ENCODE results near the gene PEX7. TPM values are rescaled to one million over a fixed set of nuclear protein-coding genes. Genes with fewer than 3 reads are reported as not detected.
"Not testable (repeated sequence)": the region's sequence is repeated elsewhere in the genome, so short reads cannot be mapped to it uniquely, and the experiment has no call there.

PEX7 gene
- total and polyA plus RNA-seq, 2 experiments from 2014 or later = 11.8 to 13.5 TPM

DNA sequence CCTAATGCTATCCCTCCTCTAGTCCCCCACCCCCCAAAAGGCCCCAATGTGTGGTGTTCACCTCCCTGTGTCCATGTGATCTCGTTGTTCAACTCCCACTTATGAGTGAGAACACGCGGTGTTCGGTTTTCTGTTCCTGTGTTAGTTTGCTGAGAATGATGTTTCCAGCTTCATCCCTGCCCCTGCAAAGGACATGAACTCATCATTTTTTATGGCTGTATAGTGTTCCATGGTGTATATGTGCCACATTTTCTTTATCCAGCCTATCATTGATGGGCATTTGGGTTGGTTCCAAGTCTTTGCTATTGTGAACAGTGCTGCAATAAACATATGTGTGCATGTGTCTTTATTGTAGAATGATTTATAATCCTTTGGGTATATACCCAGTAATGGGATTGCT is 54.1 kb downstream of the PEX7 start:
- H3K9me3 Mint-ChIP-seq = peaks cover 26% of the 10 kb centered on the region
- H3K79me2 ChIP-seq (replicated peaks; ENCODE audit: insufficient read depth); H2AFZ ChIP-seq; H3K9me2 ChIP-seq (ENCODE audit: insufficient read depth); H3K27ac ChIP-seq (ENCODE audit: low read depth); H3K36me3 ChIP-seq (ENCODE audit: insufficient read depth); H3F3A ChIP-seq (replicated peaks; ENCODE audit: low read depth); H3K4me1 ChIP-seq (ENCODE audit: insufficient read depth); H3K4me1 Mint-ChIP-seq; H3K4me2 ChIP-seq; H3K27me3 Mint-ChIP-seq (ENCODE audit: insufficient read depth, low read depth, poor library complexity); H3K27me3 ChIP-seq (ENCODE audit: insufficient read depth); H3K4me3 Mint-ChIP-seq; ATAC-seq; H3K4me3 ChIP-seq; H4K20me1 ChIP-seq (replicated peaks; ENCODE audit: insufficient read depth); DNase-seq (ENCODE audit: low spot score); H3K27ac Mint-ChIP-seq: not testable (repeated sequence)
- peaks cover 40% of the 10 kb centered on the region; the same call in 2 of the 3 replicates for H3K36me3 Mint-ChIP-seq (ENCODE audit: low read depth)

DNA sequence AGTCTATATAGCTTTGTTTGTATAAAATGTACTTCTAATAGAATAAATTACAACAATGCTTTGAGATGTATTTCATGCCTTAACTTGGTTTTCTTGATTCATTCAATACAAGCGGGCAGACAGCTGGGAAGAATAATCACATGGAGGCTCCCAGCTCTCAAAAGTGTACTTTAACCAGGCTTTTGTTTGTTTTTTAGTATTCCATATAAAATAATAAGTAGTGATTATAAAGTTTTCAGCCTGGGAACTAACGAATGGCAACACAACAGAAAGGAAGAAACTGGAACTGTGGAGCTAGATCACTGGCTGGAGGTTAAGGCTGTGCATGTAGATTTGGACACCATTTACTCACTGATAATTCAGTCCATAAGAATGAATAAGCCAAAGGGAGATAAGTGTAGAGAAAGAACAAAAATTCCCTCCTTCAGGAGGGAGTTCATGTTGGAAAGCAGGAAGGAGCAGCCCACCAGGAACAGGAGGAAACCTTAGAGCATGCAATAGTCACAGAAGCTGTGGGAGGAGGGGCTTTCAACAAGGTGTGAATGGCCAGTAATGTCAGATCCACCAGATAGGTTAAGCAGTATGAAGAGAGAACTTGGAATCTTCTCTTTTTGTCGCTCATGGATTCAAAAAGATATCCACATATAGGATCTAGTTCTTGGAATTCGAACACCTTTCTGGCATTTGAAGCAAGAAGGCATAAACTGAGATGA is 58.5 kb downstream of the PEX7 start:
- Histone ChIP-seq H3K27ac (ENCODE audit: low read depth) (no peak overlapping the region), H3F3A (replicated peaks; ENCODE audit: low read depth) (no peaks in the 10 kb centered on the region), H3K4me2 (no peak overlapping the region), H3K4me1 (ENCODE audit: insufficient read depth) (peaks cover 7% of the 10 kb centered on the region; the same call in 1 of the 2 replicates), H3K79me2 (replicated peaks; ENCODE audit: insufficient read depth) (no peaks in the 10 kb centered on the region), H3K36me3 (ENCODE audit: insufficient read depth) (no peaks in the 10 kb centered on the region), H3K27me3 (ENCODE audit: insufficient read depth) (no peaks in the 10 kb centered on the region), H3K4me3 (no peak overlapping the region), H2AFZ (no peak overlapping the region), H3K9me2 (ENCODE audit: insufficient read depth) (no peaks in the 10 kb centered on the region), H4K20me1 (replicated peaks; ENCODE audit: insufficient read depth) (no peaks in the 10 kb centered on the region)
- Mint-ChIP-seq H3K4me3 (no peak overlapping the region), H3K4me1 (peaks cover 9% of the 10 kb centered on the region), H3K27ac (no peak overlapping the region), H3K9me3 (peaks cover 15% of the 10 kb centered on the region; the same call in 2 of the 3 replicates), H3K27me3 (ENCODE audit: insufficient read depth, low read depth, poor library complexity) (no peaks in the 10 kb centered on the region), H3K36me3 (ENCODE audit: low read depth) (peaks cover 13% of the 10 kb centered on the region; the same call in 2 of the 3 replicates)
- DNase-seq (ENCODE audit: low spot score) (peak; percentile 9), ATAC-seq (peak; percentile 28; the same call in 2 of the 3 replicates)
- TF ChIP-seq, protein P1, sequence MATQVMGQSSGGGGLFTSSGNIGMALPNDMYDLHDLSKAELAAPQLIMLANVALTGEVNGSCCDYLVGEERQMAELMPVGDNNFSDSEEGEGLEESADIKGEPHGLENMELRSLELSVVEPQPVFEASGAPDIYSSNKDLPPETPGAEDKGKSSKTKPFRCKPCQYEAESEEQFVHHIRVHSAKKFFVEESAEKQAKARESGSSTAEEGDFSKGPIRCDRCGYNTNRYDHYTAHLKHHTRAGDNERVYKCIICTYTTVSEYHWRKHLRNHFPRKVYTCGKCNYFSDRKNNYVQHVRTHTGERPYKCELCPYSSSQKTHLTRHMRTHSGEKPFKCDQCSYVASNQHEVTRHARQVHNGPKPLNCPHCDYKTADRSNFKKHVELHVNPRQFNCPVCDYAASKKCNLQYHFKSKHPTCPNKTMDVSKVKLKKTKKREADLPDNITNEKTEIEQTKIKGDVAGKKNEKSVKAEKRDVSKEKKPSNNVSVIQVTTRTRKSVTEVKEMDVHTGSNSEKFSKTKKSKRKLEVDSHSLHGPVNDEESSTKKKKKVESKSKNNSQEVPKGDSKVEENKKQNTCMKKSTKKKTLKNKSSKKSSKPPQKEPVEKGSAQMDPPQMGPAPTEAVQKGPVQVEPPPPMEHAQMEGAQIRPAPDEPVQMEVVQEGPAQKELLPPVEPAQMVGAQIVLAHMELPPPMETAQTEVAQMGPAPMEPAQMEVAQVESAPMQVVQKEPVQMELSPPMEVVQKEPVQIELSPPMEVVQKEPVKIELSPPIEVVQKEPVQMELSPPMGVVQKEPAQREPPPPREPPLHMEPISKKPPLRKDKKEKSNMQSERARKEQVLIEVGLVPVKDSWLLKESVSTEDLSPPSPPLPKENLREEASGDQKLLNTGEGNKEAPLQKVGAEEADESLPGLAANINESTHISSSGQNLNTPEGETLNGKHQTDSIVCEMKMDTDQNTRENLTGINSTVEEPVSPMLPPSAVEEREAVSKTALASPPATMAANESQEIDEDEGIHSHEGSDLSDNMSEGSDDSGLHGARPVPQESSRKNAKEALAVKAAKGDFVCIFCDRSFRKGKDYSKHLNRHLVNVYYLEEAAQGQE (IDR thresholded peaks at IDR 0.05; ENCODE audit: unreplicated experiment) = no peak
- TF ChIP-seq CREB1 (CRISPR knock-in tag; IDR thresholded peaks at IDR 0.05; ENCODE audit: low read depth) (no peak), EZH2phosphoT487 (IDR thresholded peaks at IDR 0.05; ENCODE audit: unreplicated experiment) (no peak), NANOG (IDR thresholded peaks at IDR 0.05; ENCODE audit: borderline replicate concordance) (no peak), ZNF331 (CRISPR knock-in tag; IDR thresholded peaks at IDR 0.05; ENCODE audit: low read depth) (no peak)
- TF ChIP-seq, protein P2, sequence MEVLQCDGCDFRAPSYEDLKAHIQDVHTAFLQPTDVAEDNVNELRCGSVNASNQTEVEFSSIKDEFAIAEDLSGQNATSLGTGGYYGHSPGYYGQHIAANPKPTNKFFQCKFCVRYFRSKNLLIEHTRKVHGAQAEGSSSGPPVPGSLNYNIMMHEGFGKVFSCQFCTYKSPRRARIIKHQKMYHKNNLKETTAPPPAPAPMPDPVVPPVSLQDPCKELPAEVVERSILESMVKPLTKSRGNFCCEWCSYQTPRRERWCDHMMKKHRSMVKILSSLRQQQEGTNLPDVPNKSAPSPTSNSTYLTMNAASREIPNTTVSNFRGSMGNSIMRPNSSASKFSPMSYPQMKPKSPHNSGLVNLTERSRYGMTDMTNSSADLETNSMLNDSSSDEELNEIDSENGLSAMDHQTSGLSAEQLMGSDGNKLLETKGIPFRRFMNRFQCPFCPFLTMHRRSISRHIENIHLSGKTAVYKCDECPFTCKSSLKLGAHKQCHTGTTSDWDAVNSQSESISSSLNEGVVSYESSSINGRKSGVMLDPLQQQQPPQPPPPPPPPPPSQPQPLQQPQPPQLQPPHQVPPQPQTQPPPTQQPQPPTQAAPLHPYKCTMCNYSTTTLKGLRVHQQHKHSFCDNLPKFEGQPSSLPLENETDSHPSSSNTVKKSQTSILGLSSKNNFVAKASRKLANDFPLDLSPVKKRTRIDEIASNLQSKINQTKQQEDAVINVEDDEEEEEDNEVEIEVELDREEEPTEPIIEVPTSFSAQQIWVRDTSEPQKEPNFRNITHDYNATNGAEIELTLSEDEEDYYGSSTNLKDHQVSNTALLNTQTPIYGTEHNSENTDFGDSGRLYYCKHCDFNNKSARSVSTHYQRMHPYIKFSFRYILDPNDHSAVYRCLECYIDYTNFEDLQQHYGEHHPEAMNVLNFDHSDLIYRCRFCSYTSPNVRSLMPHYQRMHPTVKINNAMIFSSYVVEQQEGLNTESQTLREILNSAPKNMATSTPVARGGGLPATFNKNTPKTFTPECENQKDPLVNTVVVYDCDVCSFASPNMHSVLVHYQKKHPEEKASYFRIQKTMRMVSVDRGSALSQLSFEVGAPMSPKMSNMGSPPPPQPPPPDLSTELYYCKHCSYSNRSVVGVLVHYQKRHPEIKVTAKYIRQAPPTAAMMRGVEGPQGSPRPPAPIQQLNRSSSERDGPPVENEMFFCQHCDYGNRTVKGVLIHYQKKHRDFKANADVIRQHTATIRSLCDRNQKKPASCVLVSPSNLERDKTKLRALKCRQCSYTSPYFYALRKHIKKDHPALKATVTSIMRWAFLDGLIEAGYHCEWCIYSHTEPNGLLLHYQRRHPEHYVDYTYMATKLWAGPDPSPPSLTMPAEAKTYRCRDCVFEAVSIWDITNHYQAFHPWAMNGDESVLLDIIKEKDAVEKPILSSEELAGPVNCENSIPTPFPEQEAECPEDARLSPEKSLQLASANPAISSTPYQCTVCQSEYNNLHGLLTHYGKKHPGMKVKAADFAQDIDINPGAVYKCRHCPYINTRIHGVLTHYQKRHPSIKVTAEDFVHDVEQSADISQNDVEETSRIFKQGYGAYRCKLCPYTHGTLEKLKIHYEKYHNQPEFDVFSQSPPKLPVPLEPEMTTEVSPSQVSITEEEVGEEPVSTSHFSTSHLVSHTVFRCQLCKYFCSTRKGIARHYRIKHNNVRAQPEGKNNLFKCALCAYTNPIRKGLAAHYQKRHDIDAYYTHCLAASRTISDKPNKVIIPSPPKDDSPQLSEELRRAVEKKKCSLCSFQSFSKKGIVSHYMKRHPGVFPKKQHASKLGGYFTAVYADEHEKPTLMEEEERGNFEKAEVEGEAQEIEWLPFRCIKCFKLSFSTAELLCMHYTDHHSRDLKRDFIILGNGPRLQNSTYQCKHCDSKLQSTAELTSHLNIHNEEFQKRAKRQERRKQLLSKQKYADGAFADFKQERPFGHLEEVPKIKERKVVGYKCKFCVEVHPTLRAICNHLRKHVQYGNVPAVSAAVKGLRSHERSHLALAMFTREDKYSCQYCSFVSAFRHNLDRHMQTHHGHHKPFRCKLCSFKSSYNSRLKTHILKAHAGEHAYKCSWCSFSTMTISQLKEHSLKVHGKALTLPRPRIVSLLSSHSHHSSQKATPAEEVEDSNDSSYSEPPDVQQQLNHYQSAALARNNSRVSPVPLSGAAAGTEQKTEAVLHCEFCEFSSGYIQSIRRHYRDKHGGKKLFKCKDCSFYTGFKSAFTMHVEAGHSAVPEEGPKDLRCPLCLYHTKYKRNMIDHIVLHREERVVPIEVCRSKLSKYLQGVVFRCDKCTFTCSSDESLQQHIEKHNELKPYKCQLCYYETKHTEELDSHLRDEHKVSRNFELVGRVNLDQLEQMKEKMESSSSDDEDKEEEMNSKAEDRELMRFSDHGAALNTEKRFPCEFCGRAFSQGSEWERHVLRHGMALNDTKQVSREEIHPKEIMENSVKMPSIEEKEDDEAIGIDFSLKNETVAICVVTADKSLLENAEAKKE (CRISPR knock-in tag; IDR thresholded peaks at IDR 0.05) = no peak
- TF ChIP-seq, protein P3, sequence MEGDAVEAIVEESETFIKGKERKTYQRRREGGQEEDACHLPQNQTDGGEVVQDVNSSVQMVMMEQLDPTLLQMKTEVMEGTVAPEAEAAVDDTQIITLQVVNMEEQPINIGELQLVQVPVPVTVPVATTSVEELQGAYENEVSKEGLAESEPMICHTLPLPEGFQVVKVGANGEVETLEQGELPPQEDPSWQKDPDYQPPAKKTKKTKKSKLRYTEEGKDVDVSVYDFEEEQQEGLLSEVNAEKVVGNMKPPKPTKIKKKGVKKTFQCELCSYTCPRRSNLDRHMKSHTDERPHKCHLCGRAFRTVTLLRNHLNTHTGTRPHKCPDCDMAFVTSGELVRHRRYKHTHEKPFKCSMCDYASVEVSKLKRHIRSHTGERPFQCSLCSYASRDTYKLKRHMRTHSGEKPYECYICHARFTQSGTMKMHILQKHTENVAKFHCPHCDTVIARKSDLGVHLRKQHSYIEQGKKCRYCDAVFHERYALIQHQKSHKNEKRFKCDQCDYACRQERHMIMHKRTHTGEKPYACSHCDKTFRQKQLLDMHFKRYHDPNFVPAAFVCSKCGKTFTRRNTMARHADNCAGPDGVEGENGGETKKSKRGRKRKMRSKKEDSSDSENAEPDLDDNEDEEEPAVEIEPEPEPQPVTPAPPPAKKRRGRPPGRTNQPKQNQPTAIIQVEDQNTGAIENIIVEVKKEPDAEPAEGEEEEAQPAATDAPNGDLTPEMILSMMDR (conservative IDR thresholded peaks at IDR 0.05; ENCODE audit: low read depth in 2 of 2) = no peak
- TF ChIP-seq, protein P4, sequence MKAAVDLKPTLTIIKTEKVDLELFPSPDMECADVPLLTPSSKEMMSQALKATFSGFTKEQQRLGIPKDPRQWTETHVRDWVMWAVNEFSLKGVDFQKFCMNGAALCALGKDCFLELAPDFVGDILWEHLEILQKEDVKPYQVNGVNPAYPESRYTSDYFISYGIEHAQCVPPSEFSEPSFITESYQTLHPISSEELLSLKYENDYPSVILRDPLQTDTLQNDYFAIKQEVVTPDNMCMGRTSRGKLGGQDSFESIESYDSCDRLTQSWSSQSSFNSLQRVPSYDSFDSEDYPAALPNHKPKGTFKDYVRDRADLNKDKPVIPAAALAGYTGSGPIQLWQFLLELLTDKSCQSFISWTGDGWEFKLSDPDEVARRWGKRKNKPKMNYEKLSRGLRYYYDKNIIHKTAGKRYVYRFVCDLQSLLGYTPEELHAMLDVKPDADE (IDR thresholded peaks at IDR 0.05) = no peak
